Measurements from ENCODE around the gene UNC5CL. TPM values are rescaled to one million over a fixed set of nuclear protein-coding genes. Genes with fewer than 3 reads are reported as not detected.

The UNC5CL gene
- total RNA-seq, 1 experiment from 2014 or later: 0.58 TPM

GRCh38 chr6:41043151-41043550, 4.1 kb upstream of the UNC5CL start:
- ATAC-seq (no peak), DNase-seq (no peak)
- Histone ChIP-seq H3K4me3 (ENCODE audit: low read length) (no peak overlapping the region), H3F3A (ENCODE audit: low read length, unreplicated experiment) (no peaks in the 10 kb centered on the region), H3K27me3 (ENCODE audit: low read length) (no peaks in the 10 kb centered on the region), H3K9ac (ENCODE audit: low read length) (no peak overlapping the region), H4K20me1 (ENCODE audit: low read length) (no peaks in the 10 kb centered on the region), H3K4me1 (ENCODE audit: insufficient read depth, low read length) (peaks cover 16% of the 10 kb centered on the region), H3K79me2 (ENCODE audit: low read length) (no peaks in the 10 kb centered on the region), H3K27ac (ENCODE audit: low read length) (no peak overlapping the region), H3K9me3 (ENCODE audit: low read length) (no peaks in the 10 kb centered on the region), H3K9me2 (replicated peaks; ENCODE audit: low read length) (no peaks in the 10 kb centered on the region), H3K36me3 (ENCODE audit: low read depth, low read length) (no peaks in the 10 kb centered on the region), H3K4me2 (ENCODE audit: low read length) (no peak overlapping the region), H2AFZ (ENCODE audit: low read length) (no peak overlapping the region)
- TF ChIP-seq CTCF (conservative IDR thresholded peaks at IDR 0.05; ENCODE audit: low read depth, low read length) (no peak), EZH2phosphoT487 (IDR thresholded peaks at IDR 0.05; ENCODE audit: borderline replicate concordance, low read length) (no peak), EZH2 (IDR thresholded peaks at IDR 0.05; ENCODE audit: low read length, unreplicated experiment) (no peak)
- CTCF ChIA-PET: no interaction called here
- no TSS peak for BruUV-seq (replicated peaks)
- intact Hi-C loops (cut with micrococcal nuclease): no loop called here
- POLR2A ChIA-PET (ENCODE audit: unreplicated experiment): no interaction called here

GRCh38 chr6:41042226-41043055, 3.4 kb upstream of the UNC5CL start, which contains the start of gene TSPO2:
Gene TSPO2 (plus strand): TSS chr6:41042467. CDS start chr6:41042986, 519 bp downstream.
- DNase-seq (no peak), ATAC-seq (no peak)
- no peaks in the 10 kb centered on the region for H3K27me3 ChIP-seq (ENCODE audit: low read length)
- ChIA-PET CTCF (no interaction called here), POLR2A (ENCODE audit: unreplicated experiment) (interaction anchor here (0.6 kb wide), 1 partner anchor 111 kb away, joined by 6 read pairs; no protein-coding TSS in a partner anchor)
- no peaks in the 10 kb centered on the region for H3K79me2 ChIP-seq (ENCODE audit: low read length)
- H3K4me1 ChIP-seq (ENCODE audit: insufficient read depth, low read length): peaks cover 16% of the 10 kb centered on the region
- no peak within 1 kb of the TSS for H3K9ac ChIP-seq (ENCODE audit: low read length)
- no peak within 1 kb of the TSS for H3K4me2 ChIP-seq (ENCODE audit: low read length)
- no TSS peak for BruUV-seq (replicated peaks)
- H4K20me1 ChIP-seq (ENCODE audit: low read length): no peaks in the 10 kb centered on the region
- no peaks in the 10 kb centered on the region for H3K9me2 ChIP-seq (replicated peaks; ENCODE audit: low read length)
- no peak within 1 kb of the TSS for H3K4me3 ChIP-seq (ENCODE audit: low read length)
- no peaks in the 10 kb centered on the region for H3F3A ChIP-seq (ENCODE audit: low read length, unreplicated experiment)
- H3K36me3 ChIP-seq (ENCODE audit: low read depth, low read length): no peaks in the 10 kb centered on the region
- H2AFZ ChIP-seq (ENCODE audit: low read length): no peak within 1 kb of the TSS
- TF ChIP-seq EZH2 (IDR thresholded peaks at IDR 0.05; ENCODE audit: low read length, unreplicated experiment): no peak
- no peak for TF ChIP-seq EZH2phosphoT487 (IDR thresholded peaks at IDR 0.05; ENCODE audit: borderline replicate concordance, low read length)
- TF ChIP-seq CTCF (conservative IDR thresholded peaks at IDR 0.05; ENCODE audit: low read depth, low read length): no peak
- intact Hi-C loops (cut with micrococcal nuclease): no loop called here
- no peaks in the 10 kb centered on the region for H3K9me3 ChIP-seq (ENCODE audit: low read length)
- no peak within 1 kb of the TSS for H3K27ac ChIP-seq (ENCODE audit: low read length)
